AG04450 (cell line): ENCODE results near the gene PLIN3. TPM values are rescaled to one million over a fixed set of nuclear protein-coding genes. Genes with fewer than 3 reads are reported as not detected.
A peak's percentile ranks its signal among the peaks of the same experiment; 100 is the strongest.

ENCODE experiments used
- CTCF ChIA-PET: fragments of 300-600, 350-600 bp; formaldehyde crosslinking; extraction: SDS; loops from one replicate; lab custom pipeline; 2022; ENCODE audit warnings: antibody characterized with exemption, inconsistent platforms; lab: Charles Lee
- POLR2A ChIA-PET: fragments of 350-600 bp; formaldehyde crosslinking; extraction: SDS; loops from one replicate; lab custom pipeline; 2021; ENCODE audit warnings: antibody characterized with exemption, inconsistent platforms; lab: Yijun Ruan, JAX
- DNase-seq: peaks from one replicate; pipeline ENCODE4 v3.0.0-alpha.2; 2011; ENCODE audit warnings: low read depth, low spot score
- H3K27ac ChIP-seq: one replicate; pipeline ENCODE4 v1.5.1; 2012; ENCODE audit warnings: low read depth, low read length, control low read depth
- H3K27me3 ChIP-seq: one replicate; pipeline ENCODE4 v1.6.0; 2012; ENCODE audit warnings: low read length; ENCODE audit not compliant: control insufficient read depth, insufficient read depth
- H3K4me3 ChIP-seq: 2 replicates; pipeline ENCODE4 v1.5.1; 2011; ENCODE audit warnings: mild to moderate bottlenecking, low read depth, low read length, control low read depth
- H3K9me3 ChIP-seq: 2 replicates; pipeline ENCODE4 v1.5.1; 2012; ENCODE audit warnings: low read length; ENCODE audit not compliant: control insufficient read depth, insufficient read depth
- CTCF ChIP-seq: IDR thresholded peaks from 2 replicates; pipeline ENCODE4 v1.5.1; 2011; ENCODE audit warnings: low read depth, low read length, control low read depth, inconsistent platforms
- polyA plus RNA-seq: library from polyadenylated mRNA; depleted of rRNA; stranded (reverse); fragments of >200 nt; gene quantifications from 2 replicates; pipeline ENCODE4 v1.2.3, GENCODE V29; 2011

Gene PLIN3
- polyA plus RNA-seq, 1 experiment = 103 TPM

- peak overlapping the region; percentile 94 for H3K27ac ChIP-seq
- ChIA-PET CTCF (no interaction called here), POLR2A (interaction anchor here (1.1 to 2.9 kb wide), 3 partner anchors 41 to 97 kb away, joined by 3 to 17 read pairs (median 7); partner anchors contain the start of gene KDM4B)
- no peak for TF ChIP-seq CTCF
- H3K9me3 ChIP-seq = no peaks in the 10 kb centered on the region
- DNase-seq = peak; percentile 42
- peak overlapping the region; percentile 67 for H3K4me3 ChIP-seq
- H3K27me3 ChIP-seq = no peaks in the 10 kb centered on the region
Observed at GRCh38 chr19:4909897-4910593, 42.6 kb upstream of the PLIN3 start.

GRCh38 chr19:4909156-4909896, 41.9 kb upstream of the PLIN3 start, which contains the start of gene UHRF1:
TSS of gene UHRF1 (plus strand) at chr19:4909501. CDS start at chr19:4910886, 1,385 bp downstream.
- CTCF ChIA-PET = no interaction called here
- no peak for DNase-seq
- POLR2A ChIA-PET = interaction anchor here (1.1 kb wide), 1 partner anchor 41 kb away, joined by 3 read pairs; no protein-coding TSS in a partner anchor
- no peak for TF ChIP-seq CTCF
- peak within 1 kb of the TSS; percentile 67 for H3K4me3 ChIP-seq
- H3K9me3 ChIP-seq = no peaks in the 10 kb centered on the region
- peak within 1 kb of the TSS; percentile 94 for H3K27ac ChIP-seq
- no peaks in the 10 kb centered on the region for H3K27me3 ChIP-seq

- H3K4me3 ChIP-seq = no peak overlapping the region; the same call in 1 of the 2 replicates
- ChIA-PET CTCF (no interaction called here), POLR2A (interaction anchor here (1.1 kb wide), 1 partner anchor 40 kb away, joined by 3 read pairs; no protein-coding TSS in a partner anchor)
- no peak for DNase-seq
- no peak overlapping the region for H3K27ac ChIP-seq
- H3K9me3 ChIP-seq = no peaks in the 10 kb centered on the region
- TF ChIP-seq CTCF = no peak
- no peaks in the 10 kb centered on the region for H3K27me3 ChIP-seq
Observed at GRCh38 chr19:4908781-4909155, 41.3 kb upstream of the PLIN3 start.

GRCh38 chr19:4908360-4908759, 40.9 kb upstream of the PLIN3 start:
- H3K4me3 ChIP-seq = no peak overlapping the region
- no peak overlapping the region for H3K27ac ChIP-seq
- no peak for TF ChIP-seq CTCF
- POLR2A ChIA-PET = no interaction called here
- H3K9me3 ChIP-seq = no peaks in the 10 kb centered on the region
- DNase-seq = no peak
- no peaks in the 10 kb centered on the region for H3K27me3 ChIP-seq
- CTCF ChIA-PET = no interaction called here

- no peak for DNase-seq
- H3K9me3 ChIP-seq = no peaks in the 10 kb centered on the region
- H3K27me3 ChIP-seq = no peaks in the 10 kb centered on the region
- POLR2A ChIA-PET = no interaction called here
- no peak overlapping the region for H3K27ac ChIP-seq
- no peak overlapping the region for H3K4me3 ChIP-seq
- TF ChIP-seq CTCF = no peak
- CTCF ChIA-PET = no interaction called here
Observed at GRCh38 chr19:4906963-4907362, 39.5 kb upstream of the PLIN3 start.
